ENCODE results near the gene NR1D1.

The NR1D1 gene

DNA sequence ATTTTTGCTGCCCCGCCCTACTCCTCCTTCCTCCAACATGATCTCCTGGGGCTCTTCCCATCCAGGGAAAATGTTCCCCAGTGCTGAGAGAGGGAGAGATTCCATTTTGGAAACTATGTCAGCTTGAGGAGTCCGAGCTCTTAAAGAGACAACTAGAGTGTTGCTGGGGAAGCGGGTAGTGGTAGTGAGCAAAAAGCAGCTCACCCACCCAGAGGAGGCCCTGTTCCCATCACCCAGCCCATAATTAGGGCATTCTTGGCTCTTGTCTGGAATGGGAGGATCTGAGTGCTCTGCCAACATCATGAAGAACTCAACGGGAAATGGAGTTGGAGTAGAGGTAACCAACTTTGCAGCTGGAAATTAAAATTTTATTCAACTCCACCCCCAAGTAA, 12.3 kb upstream of the NR1D1 start:
- no peaks in the 10 kb centered on the region for H3K27me3 ChIP-seq (ENCODE audit: control insufficient read depth, insufficient read depth, low read length)
- H3K4me1 ChIP-seq = peaks cover 55% of the 10 kb centered on the region
- H3K79me2 ChIP-seq = no peaks in the 10 kb centered on the region
- H3K27ac ChIP-seq = peak overlapping the region; percentile 77
- H3K4me3 ChIP-seq (ENCODE audit: low read depth, low read length) = no peak overlapping the region
- no peak overlapping the region for H3K9ac ChIP-seq
- no peaks in the 10 kb centered on the region for H3K36me3 ChIP-seq (ENCODE audit: control insufficient read depth, insufficient read depth, low read length)
- H3K4me2 ChIP-seq (ENCODE audit: low read length) = no peak overlapping the region
- peak overlapping the region; percentile 65 for H2AFZ ChIP-seq
- no peaks in the 10 kb centered on the region for H3K9me3 ChIP-seq (ENCODE audit: control insufficient read depth, low read length)
- TF ChIP-seq, protein P1, sequence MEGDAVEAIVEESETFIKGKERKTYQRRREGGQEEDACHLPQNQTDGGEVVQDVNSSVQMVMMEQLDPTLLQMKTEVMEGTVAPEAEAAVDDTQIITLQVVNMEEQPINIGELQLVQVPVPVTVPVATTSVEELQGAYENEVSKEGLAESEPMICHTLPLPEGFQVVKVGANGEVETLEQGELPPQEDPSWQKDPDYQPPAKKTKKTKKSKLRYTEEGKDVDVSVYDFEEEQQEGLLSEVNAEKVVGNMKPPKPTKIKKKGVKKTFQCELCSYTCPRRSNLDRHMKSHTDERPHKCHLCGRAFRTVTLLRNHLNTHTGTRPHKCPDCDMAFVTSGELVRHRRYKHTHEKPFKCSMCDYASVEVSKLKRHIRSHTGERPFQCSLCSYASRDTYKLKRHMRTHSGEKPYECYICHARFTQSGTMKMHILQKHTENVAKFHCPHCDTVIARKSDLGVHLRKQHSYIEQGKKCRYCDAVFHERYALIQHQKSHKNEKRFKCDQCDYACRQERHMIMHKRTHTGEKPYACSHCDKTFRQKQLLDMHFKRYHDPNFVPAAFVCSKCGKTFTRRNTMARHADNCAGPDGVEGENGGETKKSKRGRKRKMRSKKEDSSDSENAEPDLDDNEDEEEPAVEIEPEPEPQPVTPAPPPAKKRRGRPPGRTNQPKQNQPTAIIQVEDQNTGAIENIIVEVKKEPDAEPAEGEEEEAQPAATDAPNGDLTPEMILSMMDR (IDR thresholded peaks at IDR 0.05) = no peak

DNA sequence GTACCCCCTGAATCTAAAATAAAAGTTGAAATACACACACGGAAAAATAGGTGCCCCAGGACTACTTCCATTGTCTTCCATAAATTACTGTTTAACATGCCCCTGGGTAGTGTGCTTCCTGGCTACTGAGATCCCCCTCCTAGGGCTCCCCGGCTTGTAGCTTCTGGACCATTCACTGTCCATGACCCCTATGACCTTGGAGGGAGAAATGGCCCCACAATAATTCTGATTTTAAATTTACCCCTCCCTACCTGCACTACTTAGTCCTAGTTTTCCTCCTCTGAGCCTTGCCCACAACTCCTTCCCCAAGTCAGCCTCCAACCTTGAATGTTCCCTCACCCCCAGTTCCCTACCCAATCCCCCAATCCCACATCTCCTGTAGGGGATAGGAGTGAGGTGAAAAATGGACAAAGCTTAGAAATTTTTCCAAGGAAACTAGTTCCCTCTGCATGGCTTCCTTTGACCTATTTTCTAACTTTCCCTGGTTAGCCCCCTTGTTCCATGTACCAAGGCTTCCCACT, 11.9 kb upstream of the NR1D1 start:
- H3K4me3 ChIP-seq (ENCODE audit: low read depth, low read length) = peak overlapping the region; percentile 18
- peak overlapping the region; percentile 77 for H3K27ac ChIP-seq
- H3K9ac ChIP-seq = no peak overlapping the region
- TF ChIP-seq, protein P1 (IDR thresholded peaks at IDR 0.05) = no peak
- H3K36me3 ChIP-seq (ENCODE audit: control insufficient read depth, insufficient read depth, low read length) = no peaks in the 10 kb centered on the region
- peak overlapping the region; percentile 65 for H2AFZ ChIP-seq
- H3K79me2 ChIP-seq = no peaks in the 10 kb centered on the region
- peaks cover 60% of the 10 kb centered on the region for H3K4me1 ChIP-seq
- no peaks in the 10 kb centered on the region for H3K9me3 ChIP-seq (ENCODE audit: control insufficient read depth, low read length)
- peak overlapping the region; percentile 16 for H3K4me2 ChIP-seq (ENCODE audit: low read length)
- H3K27me3 ChIP-seq (ENCODE audit: control insufficient read depth, insufficient read depth, low read length) = no peaks in the 10 kb centered on the region

DNA sequence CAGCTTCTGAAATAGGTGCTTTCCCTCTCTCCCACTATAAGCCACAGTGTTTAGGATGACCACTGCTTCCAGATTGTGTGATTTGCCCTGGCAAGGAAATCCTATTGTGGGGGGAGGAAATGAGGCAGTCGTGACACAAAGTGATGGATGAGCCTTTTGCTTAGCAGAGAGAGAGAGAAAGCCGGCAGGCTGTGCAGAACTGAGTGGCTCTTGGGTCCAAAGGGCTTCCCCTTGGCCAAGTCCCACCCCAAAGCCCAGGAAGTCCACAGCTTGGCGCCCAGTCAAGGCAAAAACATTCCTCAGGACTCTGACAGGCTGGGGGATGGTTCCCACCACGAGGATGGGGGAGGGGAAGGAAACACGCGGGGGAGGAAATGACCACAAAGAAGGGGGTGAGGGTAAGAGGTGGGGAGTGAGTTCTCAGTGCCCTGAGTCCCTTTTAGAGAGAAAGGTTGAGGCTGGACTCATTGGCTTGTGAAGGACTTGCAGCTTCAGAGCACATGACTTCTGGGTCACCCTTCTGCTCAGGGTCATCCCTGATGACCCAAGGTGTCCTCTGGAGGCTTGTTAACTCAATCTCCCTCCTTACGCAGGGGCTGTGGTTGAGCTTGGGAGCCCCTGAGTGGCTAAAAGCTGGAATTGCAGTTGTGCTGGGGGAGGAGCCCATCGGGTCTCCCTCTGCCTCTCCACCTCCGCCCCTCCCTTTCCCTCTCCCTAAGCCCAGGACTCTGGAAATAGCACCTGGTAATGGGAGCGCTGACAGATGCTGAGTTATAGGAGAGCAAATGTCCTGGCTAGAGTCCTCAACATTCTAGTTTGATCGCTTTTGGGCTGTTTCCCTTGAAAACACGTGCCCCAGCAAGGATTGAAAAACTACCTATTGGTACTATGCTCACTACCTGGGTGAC, 11.1 kb upstream of the NR1D1 start:
- peaks cover 68% of the 10 kb centered on the region for H3K4me1 ChIP-seq
- peak overlapping the region; percentile 18 for H3K4me3 ChIP-seq (ENCODE audit: low read depth, low read length)
- H3K4me2 ChIP-seq (ENCODE audit: low read length) = peak overlapping the region; percentile 16
- no peak overlapping the region for H3K9ac ChIP-seq
- H3K79me2 ChIP-seq = no peaks in the 10 kb centered on the region
- H3K27ac ChIP-seq = peak overlapping the region; percentile 77
- no peaks in the 10 kb centered on the region for H3K36me3 ChIP-seq (ENCODE audit: control insufficient read depth, insufficient read depth, low read length)
- no peaks in the 10 kb centered on the region for H3K27me3 ChIP-seq (ENCODE audit: control insufficient read depth, insufficient read depth, low read length)
- no peaks in the 10 kb centered on the region for H3K9me3 ChIP-seq (ENCODE audit: control insufficient read depth, low read length)
- TF ChIP-seq, protein P1 (IDR thresholded peaks at IDR 0.05) = peak; percentile 94
- H2AFZ ChIP-seq = peak overlapping the region; percentile 29

DNA sequence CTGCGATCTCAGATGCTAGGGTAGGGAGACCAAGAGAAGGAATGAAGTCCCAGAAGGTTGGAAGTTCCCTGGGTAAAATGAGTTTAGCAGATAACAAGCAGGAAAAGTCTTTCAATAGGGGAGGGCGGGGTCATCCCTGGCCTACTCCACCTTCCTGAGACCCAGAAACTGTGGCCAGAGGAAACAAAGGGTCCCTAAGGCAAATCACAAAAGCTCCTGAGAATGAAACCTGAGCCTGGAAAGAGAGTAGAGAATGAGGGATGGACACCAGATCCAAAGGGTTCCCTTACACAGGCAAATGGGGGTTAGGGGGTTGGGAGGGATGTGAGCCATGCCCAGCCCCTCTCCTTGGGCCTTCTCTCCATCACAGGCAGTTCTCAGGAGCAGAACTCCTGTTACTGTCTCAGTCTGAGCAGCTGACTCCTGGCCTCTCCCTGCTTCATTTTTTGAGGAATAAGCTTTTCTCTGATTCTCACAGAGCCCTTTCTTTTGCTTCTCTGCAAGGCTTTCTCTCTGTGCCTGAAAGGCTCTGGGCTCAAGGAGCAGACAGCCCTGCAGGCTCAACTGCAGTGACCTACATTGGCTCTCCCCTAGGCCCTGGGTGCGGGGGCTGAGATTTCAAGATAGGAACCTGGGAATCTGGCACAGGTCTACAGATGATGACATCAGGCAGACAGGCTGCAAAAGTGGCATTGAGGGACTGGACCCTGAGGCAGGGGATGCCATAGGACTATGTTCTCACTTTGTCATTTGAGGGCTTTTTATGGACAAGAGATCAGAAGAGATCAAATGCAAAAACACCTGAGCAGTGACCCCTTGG, 9.8 kb upstream of the NR1D1 start:
- H3K4me3 ChIP-seq (ENCODE audit: low read depth, low read length) = no peak overlapping the region
- no peaks in the 10 kb centered on the region for H3K79me2 ChIP-seq
- TF ChIP-seq, protein P1 (IDR thresholded peaks at IDR 0.05) = no peak
- peak overlapping the region; percentile 53 for H2AFZ ChIP-seq
- no peaks in the 10 kb centered on the region for H3K27me3 ChIP-seq (ENCODE audit: control insufficient read depth, insufficient read depth, low read length)
- peak overlapping the region; percentile 25 for H3K9ac ChIP-seq
- H3K4me2 ChIP-seq (ENCODE audit: low read length) = peak overlapping the region; percentile 27
- H3K4me1 ChIP-seq = peaks cover 72% of the 10 kb centered on the region
- H3K9me3 ChIP-seq (ENCODE audit: control insufficient read depth, low read length) = no peaks in the 10 kb centered on the region
- peak overlapping the region; percentile 77 for H3K27ac ChIP-seq
- no peaks in the 10 kb centered on the region for H3K36me3 ChIP-seq (ENCODE audit: control insufficient read depth, insufficient read depth, low read length)
